Stimulated activated CD4-positive, alpha-beta T cell treated with anti-CD3 and anti-CD28 coated beads, Interleukin-15, amount 100 ng/mL, for 48 hours (primary cell): ENCODE results near the gene PAOX.

Experiments
- DNase-seq, 2 donors: peaks; one replicate each; pipeline ENCODE4 v3.0.0-alpha.2; 2020; ENCODE audit warnings: low read depth in 2 of 2

The PAOX gene

GRCh38 chr10:133439517-133440461 lies 60.7 kb downstream of the PAOX start:
- no peak for DNase-seq

GRCh38 chr10:133440633-133441285 lies 61.7 kb downstream of the PAOX start:
- no peak for DNase-seq
